ENCODE measurements around the gene MAD1L1.
A peak's percentile ranks its signal among the peaks of the same experiment; 100 is the strongest.

The MAD1L1 gene

DNA sequence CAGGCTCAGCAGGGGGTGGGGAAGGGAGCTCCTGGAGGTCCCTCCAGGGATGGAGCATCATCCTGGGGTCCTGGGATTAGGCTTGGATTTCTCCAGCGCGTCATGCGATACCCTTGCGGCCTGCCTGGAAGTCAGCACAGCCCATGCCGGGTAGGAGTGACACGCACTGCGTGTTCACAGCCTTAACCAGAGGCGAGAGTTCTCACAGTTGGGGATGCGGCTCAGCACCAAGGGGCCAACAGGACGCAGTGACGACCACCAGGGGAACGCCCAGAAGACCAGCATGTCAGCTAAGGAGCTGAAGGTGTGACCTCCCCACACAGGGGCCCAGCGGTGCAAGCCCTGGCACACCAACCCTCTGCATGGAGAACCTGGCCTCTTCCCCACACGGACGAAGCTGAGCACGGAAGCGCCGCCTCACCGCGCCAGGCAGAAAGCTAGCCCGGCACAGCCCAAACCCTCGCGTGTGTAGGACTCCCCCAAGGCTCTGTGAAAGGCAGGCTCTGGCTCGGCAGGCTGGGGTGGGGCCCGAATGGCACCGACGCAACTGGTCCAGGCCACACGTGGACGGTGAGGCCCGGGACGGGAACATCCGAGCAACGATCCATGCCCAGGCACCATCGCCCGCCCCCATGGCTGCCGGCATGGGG lies 364.1 kb downstream of the MAD1L1 start:
- Mint-ChIP-seq H3K4me3 (no peak overlapping the region), H3K27me3 (ENCODE audit: low read depth, poor library complexity) (peaks cover 8% of the 10 kb centered on the region), H3K4me1 (peaks cover 32% of the 10 kb centered on the region), H3K36me3 (ENCODE audit: low read depth) (no peaks in the 10 kb centered on the region), H3K9me3 (peaks cover 11% of the 10 kb centered on the region), H3K27ac (no peak overlapping the region)
- TF ChIP-seq, protein P1, sequence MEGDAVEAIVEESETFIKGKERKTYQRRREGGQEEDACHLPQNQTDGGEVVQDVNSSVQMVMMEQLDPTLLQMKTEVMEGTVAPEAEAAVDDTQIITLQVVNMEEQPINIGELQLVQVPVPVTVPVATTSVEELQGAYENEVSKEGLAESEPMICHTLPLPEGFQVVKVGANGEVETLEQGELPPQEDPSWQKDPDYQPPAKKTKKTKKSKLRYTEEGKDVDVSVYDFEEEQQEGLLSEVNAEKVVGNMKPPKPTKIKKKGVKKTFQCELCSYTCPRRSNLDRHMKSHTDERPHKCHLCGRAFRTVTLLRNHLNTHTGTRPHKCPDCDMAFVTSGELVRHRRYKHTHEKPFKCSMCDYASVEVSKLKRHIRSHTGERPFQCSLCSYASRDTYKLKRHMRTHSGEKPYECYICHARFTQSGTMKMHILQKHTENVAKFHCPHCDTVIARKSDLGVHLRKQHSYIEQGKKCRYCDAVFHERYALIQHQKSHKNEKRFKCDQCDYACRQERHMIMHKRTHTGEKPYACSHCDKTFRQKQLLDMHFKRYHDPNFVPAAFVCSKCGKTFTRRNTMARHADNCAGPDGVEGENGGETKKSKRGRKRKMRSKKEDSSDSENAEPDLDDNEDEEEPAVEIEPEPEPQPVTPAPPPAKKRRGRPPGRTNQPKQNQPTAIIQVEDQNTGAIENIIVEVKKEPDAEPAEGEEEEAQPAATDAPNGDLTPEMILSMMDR (IDR thresholded peaks at IDR 0.05): no peak
- no peak for DNase-seq

DNA sequence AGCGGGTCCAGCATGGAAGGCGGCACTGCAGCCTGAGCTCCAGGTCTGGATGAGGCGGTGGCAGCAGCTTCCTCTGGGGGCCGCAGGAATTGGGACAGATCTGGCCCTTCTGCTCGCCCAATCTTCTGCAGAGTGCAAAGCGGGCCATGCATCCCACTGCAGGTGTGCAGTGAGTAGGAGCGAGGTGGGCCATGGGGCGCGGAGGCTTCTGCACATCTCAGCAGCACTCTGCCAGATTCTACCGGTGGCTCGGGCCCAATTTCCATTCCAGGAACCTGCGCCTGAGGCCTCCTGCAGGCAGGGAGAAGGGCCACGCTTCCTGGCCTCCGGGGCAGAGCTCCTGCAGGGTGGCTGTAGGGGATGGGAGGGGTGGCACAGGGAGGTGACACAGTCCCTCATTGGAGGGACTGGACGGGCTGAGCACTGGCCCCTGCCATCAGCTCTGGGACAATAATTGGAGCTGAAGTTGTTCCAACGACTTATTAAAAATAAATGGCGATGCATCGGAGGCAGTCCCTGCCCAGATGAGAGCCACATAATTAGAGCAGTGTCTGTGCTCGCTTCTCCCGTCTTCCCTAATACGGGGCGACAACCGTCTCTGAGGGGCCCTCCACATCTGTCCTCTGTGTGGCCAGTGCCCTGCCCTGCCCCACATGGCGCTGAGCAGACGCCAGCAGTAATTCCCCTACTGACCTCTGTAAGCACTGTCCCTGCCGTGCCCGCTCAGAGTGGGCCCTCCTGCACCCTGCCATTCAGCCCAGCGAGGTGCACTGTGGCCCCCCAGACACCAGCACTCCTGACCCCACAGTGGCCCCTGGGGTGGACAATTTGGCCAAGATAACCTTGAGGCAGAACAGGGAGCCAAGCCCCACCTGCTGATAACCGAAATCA lies 365.1 kb downstream of the MAD1L1 start:
- no peak overlapping the region for H3K27ac Mint-ChIP-seq
- peaks cover 33% of the 10 kb centered on the region for H3K4me1 Mint-ChIP-seq
- no peak overlapping the region for H3K4me3 Mint-ChIP-seq
- TF ChIP-seq, protein P1 (IDR thresholded peaks at IDR 0.05): no peak
- peaks cover 8% of the 10 kb centered on the region for H3K27me3 Mint-ChIP-seq (ENCODE audit: low read depth, poor library complexity)
- H3K36me3 Mint-ChIP-seq (ENCODE audit: low read depth): no peaks in the 10 kb centered on the region
- DNase-seq: no peak
- H3K9me3 Mint-ChIP-seq: peaks cover 11% of the 10 kb centered on the region

DNA sequence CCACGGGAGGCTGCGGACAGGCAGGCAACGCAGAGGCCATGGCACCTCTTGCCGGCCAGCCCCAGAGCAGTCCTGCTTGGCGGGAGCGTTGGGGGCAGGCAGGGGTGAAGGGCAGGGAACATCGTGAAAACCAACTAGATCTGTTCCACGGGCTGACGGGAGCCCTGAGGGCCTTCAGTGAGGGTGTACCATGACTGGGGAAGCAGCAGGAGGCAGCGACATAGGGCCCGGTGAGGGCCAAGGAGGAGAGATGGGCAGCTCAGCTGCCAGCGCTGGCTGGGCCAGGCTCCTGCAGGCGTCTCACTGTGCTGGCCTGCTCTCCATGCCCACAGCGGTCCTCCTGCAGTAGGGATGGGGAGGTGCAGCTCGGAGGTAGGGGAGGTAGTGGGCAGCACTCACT lies 366.1 kb downstream of the MAD1L1 start:
- peaks cover 8% of the 10 kb centered on the region for H3K27me3 Mint-ChIP-seq (ENCODE audit: low read depth, poor library complexity)
- H3K4me1 Mint-ChIP-seq: peaks cover 34% of the 10 kb centered on the region
- TF ChIP-seq, protein P1 (IDR thresholded peaks at IDR 0.05): no peak
- no peak for DNase-seq
- H3K36me3 Mint-ChIP-seq (ENCODE audit: low read depth): no peaks in the 10 kb centered on the region
- no peak overlapping the region for H3K4me3 Mint-ChIP-seq
- peaks cover 10% of the 10 kb centered on the region for H3K9me3 Mint-ChIP-seq
- H3K27ac Mint-ChIP-seq: no peak overlapping the region

DNA sequence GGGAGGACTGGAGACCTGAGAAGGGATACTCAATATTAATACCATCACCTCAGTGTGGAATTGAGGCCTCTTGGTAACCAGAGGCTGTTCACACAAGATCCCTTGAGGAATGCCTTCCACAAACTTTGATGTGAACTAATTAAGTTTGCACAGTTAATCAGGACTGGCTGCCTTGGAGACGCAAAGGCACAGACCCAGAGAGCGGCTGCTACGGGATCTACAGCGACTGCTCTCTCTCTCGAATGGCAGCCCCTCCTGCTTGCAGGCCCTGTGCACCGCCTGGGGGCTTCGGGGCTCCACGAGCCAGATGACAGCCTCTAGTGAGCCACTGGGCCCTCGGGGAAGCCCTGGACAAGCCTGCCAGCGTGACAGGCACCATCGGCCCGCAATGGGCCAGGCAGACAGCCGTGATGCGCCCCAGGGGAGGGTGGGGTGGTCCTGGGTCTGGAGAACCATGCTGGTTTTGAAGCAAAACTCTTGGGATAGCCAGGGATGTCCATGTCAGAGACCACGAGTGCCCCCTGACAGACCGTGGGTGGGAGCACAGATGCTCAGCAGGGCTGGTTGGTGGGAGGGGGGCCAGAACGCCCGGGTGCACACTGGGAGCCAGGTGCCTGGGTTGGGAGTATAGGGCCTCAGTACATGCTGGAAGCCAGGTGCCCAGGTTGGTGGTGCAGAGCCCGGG lies 367.0 kb downstream of the MAD1L1 start:
- Mint-ChIP-seq H3K9me3 (peaks cover 4% of the 10 kb centered on the region), H3K4me3 (no peak overlapping the region), H3K4me1 (peaks cover 34% of the 10 kb centered on the region), H3K27ac (no peak overlapping the region), H3K36me3 (ENCODE audit: low read depth) (no peaks in the 10 kb centered on the region), H3K27me3 (ENCODE audit: low read depth, poor library complexity) (peaks cover 8% of the 10 kb centered on the region)
- DNase-seq: no peak
- TF ChIP-seq, protein P1 (IDR thresholded peaks at IDR 0.05): no peak

DNA sequence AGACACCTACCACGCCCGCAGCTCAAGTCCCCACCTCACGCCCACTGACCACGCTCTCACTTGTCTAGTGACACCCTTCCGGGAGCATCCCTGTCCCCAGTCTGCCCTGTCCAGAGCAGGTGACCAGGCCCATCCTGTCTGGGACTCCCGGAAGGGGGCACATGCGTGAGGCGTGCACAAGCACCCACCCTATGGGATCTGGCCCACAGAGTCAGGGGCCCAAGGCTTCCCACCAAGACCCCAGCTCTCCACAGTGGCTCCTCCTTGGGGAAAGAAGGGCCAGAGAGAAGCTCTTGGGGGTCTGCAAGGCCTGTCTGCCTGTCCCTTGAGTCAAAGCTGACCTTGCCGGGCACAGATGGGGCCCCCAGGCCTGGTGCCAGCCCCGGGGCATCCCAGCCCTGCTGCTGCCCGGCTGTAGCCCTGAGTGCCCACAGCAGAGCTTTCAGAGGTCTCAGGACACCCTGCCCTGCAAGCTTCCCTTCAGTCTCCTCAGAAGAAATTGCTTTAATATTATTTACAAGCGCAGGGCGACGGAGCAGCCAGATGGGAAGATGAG lies 367.7 kb downstream of the MAD1L1 start:
- DNase-seq: no peak
- no peaks in the 10 kb centered on the region for H3K9me3 Mint-ChIP-seq
- peaks cover 34% of the 10 kb centered on the region for H3K4me1 Mint-ChIP-seq
- peak overlapping the region; percentile 32 for H3K27ac Mint-ChIP-seq
- no peak overlapping the region for H3K4me3 Mint-ChIP-seq
- peaks cover 4% of the 10 kb centered on the region for H3K27me3 Mint-ChIP-seq (ENCODE audit: low read depth, poor library complexity)
- no peaks in the 10 kb centered on the region for H3K36me3 Mint-ChIP-seq (ENCODE audit: low read depth)
- TF ChIP-seq, protein P1 (IDR thresholded peaks at IDR 0.05): no peak

Measured in nephron progenitor cell (in vitro differentiated cells).